Omental fat pad (tissue), 4 donors: Measurements from ENCODE around the gene CELA2A. TPM values are rescaled to one million over a fixed set of nuclear protein-coding genes. Genes with fewer than 3 reads are reported as not detected.
"Not testable (repeated sequence)": the region's sequence is repeated elsewhere in the genome, so short reads cannot be mapped to it uniquely, and the experiment has no call there.

ENCODE experiments used
- ATAC-seq: fragments of 150-250 bp; one replicate; pipeline ENCODE4 v1.9.1; 2016; ENCODE audit warnings: mild to moderate bottlenecking, moderate library complexity; ENCODE audit not compliant: low FRiP score
- DNase-seq: peaks from one replicate; pipeline ENCODE4 v3.0.0-alpha.2; 2019; ENCODE audit warnings: low spot score
- total RNA-seq, 4 donors: library from RNA; depleted of rRNA; stranded (reverse); fragments of >200 nt; gene quantifications; one replicate each; pipeline ENCODE4 v1.1.0, GENCODE V29; 2016
- TF ChIP-seq, protein P1 (sequence below), 3 donors: fragments of 450-650 bp; IDR thresholded peaks; one replicate each; pipeline ENCODE4 v1.5.1; 2016 to 2017; ENCODE audit warnings: antibody characterized with exemption in 3 of 3, mild to moderate bottlenecking in 3 of 3, moderate library complexity in 2 of 3

Gene CELA2A
- total RNA-seq, 4 donors from 2014 or later = not detected

DNA sequence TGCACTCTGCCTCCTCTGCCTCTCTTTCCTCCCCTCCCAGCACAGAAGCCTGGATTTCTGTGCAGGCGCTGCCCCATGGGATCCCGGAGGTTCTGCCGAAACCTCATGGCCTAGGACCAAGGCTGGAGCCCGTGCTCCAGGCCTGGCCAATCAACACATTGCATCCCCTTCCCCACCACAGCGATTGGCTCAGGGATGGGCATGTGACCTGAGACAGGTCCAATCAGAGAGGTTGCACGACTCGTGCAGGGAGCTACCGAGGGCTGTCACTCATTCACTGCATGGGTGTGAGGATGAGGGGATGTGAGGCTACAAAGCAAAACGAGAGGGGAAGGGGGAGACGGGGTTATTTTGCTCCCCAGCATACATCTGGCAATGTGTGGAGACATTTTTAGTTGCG lies 16.1 kb downstream of the CELA2A start:
- TF ChIP-seq, protein P1, sequence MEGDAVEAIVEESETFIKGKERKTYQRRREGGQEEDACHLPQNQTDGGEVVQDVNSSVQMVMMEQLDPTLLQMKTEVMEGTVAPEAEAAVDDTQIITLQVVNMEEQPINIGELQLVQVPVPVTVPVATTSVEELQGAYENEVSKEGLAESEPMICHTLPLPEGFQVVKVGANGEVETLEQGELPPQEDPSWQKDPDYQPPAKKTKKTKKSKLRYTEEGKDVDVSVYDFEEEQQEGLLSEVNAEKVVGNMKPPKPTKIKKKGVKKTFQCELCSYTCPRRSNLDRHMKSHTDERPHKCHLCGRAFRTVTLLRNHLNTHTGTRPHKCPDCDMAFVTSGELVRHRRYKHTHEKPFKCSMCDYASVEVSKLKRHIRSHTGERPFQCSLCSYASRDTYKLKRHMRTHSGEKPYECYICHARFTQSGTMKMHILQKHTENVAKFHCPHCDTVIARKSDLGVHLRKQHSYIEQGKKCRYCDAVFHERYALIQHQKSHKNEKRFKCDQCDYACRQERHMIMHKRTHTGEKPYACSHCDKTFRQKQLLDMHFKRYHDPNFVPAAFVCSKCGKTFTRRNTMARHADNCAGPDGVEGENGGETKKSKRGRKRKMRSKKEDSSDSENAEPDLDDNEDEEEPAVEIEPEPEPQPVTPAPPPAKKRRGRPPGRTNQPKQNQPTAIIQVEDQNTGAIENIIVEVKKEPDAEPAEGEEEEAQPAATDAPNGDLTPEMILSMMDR (IDR thresholded peaks at IDR 0.05) = no peak
- ATAC-seq = no peak
- DNase-seq = no peak

DNA sequence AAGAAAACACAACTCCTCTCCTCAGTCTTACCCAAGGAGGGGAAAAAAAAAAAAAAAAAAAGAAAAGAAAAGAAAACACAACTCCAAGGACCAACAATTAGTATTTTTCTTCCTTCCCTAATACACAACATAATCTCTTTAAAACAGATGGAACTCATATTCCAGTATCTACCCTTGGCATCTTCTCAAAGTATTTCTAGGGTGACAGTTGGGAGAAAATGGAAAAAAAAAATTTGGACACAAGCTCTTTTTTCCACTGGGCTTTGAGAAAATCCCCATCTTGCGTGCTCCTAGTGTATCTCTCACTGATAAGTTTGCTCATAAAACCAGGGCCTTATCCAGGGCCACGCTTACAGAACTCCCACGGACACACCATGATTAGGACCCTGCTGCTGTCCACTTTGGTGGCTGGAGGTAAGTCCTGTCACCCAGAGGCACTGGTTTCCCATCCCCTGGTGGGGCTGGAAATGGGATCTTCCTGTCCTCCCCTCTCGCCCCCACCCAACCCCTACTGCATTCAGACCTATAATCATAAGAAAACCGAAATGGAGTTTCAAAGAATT lies 19.3 kb downstream of the CELA2A start, which contains the start of gene CELA2B:
Gene CELA2B (plus strand): TSS at position 353 of the 563 bp plus-strand sequence. CDS start 22 bp downstream, at position 375.
- ATAC-seq = no peak
- TF ChIP-seq, protein P1 (IDR thresholded peaks at IDR 0.05) = no peak
- DNase-seq = no peak

DNA sequence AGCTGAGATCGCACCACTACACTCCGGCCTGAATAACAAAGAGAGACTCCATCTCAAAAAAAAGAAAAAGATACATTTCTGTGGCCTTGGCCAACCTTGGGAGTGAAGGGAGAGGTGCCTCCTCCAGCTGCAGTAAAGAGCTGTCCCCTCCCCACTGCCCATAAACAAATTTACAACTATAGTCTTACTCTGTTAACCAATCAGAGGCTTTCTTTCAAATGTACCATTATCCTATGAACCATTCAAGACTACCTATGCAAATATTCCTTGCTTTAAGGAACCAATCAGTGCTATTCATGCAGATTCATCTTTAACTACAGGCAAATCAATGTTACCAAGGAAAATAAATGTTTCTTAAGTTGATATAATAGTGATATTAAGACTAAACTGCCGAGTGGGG lies 20.4 kb downstream of the CELA2A start:
- TF ChIP-seq, protein P1 (IDR thresholded peaks at IDR 0.05) = no peak
- no peak for ATAC-seq
- DNase-seq = no peak

DNA sequence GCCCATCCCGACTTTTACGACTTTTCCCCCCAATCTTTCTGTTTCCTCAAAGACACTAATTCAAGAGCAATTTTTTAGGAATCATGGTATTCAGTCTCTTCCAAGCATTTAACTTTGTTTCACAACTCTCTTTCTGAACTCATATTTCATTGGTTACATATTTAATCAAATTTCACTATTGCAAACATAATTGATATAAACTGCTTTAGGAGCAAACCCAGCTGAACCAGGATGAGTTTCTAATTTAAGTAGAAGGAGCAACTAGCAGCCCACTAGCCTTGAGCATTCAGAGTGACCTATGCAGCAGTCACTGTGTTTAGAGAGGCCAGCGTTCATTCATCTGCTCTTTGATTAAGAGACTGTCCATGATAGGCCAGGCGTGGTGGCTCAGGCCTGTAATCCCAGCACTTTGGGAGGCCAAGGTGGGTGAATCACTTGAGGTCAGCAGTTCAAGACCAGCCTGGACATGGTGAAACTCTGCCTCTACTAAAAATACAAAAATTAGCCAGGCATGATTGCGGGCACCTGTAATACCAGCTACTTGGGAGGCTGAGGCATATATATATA lies 21.2 kb downstream of the CELA2A start:
- no peak for ATAC-seq
- DNase-seq = no peak
- TF ChIP-seq, protein P1 (IDR thresholded peaks at IDR 0.05) = no peak

DNA sequence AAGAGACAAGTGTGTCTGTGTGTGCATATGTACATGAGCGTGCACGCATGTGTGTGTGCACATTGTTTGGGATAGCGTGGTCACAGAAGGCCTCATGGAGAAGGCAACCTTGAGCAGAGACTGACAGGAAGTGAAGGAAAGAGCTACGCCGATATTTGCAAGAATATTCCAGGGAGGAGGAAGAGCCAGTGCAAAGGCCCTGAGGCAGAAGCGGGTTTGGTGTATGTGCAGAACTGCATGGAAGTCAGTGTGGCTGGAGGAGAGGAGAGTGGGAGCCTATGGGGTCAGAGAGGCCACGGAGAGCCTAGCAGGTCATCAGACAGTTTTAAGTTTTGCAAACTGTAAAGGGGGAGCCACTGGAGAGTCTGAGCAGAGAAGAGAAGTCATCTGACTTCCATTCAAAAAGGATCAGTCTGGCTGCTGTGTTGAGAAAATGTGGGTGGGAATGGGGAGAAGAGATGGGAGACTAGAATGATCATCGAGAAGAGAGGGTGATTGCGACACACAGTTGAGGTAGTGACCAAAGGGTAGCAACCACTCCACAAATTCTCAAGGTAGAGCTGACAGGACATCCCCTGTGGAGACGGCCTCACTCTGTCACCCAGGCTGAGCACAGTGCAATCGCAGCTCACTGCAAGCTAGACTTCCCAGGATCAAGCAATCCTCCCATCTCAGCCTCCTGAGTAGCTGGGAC lies 23.3 kb downstream of the CELA2A start:
- TF ChIP-seq, protein P1 (IDR thresholded peaks at IDR 0.05) = no peak
- no peak for ATAC-seq
- no peak for DNase-seq

DNA sequence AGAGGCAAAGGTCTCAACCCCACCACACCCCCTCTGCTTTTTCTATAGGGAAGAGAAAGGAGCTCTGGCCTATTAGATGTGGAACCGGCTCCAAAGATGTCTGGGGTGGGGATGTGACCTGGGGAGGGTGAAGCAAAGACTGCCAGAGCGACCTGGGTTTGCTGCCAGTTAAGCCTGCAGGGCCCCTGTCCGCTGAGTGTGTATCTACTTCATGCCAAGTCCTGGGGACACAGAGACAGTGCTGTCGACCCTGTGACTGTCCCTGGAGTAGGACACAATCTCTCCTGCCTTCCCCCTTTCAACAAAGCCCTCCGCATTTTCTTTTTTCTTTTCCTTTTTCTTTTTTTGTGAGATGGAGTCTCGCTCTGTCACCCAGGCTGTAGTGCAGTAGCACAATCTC lies 25.9 kb downstream of the CELA2A start:
- not testable (repeated sequence) for ATAC-seq

DNA sequence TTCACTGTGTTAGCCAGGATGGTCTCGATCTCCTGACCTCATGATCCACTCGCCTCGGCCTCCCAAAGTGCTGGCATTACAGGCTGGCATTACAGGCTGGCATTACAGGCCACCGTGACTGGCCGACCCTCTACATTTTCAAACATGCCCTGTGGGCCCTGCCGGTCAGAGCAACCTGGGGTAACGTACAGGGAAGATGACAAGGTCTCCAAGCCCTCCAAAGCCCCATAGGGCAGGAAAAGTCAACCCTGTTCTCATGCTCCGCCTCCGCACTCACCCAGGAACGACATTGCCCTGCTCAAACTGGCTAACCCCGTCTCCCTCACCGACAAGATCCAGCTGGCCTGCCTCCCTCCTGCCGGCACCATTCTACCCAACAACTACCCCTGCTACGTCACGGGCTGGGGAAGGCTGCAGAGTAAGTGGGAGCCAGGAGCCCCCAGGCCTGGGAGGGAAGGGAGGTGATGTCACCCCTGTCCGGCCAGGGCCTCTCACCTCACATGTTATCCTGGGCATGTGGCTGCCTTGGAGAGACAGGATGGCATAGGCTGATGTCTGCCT lies 26.5 kb downstream of the CELA2A start:
- DNase-seq, ATAC-seq: not testable (repeated sequence)

More for the DNA sequence above, 25.9 kb downstream of the CELA2A start:
- not testable (repeated sequence) for DNase-seq

DNA sequence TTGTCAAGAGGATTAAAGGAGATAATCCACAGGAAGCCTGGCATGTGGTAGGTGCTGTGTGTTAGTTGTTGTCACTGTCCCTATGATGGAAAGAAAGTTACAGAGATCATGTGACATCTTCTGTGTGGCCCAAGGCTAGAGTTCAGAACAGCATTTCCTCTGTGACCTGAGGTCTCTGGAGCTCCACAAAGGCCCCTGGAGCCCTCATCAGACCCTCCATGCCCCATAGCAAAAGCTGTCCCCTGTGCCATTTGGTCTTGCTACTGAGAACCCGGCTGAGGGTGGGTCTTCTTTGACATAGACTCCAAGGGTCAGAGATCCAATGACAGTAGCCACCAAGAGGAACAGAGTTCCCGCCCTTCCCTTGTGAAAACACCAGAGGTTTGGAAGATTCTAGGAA lies 27.4 kb downstream of the CELA2A start:
- ATAC-seq (no peak), DNase-seq (no peak)
- TF ChIP-seq, protein P1 (IDR thresholded peaks at IDR 0.05) = no peak

DNA sequence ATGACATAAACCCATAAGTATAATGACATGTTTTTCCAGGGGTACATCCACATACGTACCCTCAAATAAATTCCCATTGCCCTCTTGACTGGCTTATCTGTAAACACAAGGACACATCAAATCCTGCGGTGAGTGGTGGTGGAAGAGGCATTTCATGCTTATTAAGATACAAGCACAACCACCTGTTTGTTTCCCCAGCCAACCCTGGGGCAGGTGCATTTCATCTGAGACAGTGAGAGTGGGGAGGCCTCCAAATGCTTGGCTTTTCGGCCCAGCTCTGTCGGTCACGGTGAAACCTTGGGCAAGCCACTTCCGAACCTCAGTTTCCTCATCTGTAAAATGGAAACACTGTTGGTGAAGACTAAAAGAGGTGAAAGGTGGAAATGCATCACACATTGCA lies 27.9 kb downstream of the CELA2A start:
- not testable (repeated sequence) for DNase-seq, ATAC-seq
